Stimulated activated CD4-positive, alpha-beta T cell treated with anti-CD3 and anti-CD28 coated beads, Interleukin-15, amount 100 ng/mL, for 48 hours (primary cell): ENCODE results near the gene SELL.
"Not testable (repeated sequence)": the region's sequence is repeated elsewhere in the genome, so short reads cannot be mapped to it uniquely, and the experiment has no call there.

Source experiments
- DNase-seq, 2 donors: peaks; one replicate each; pipeline ENCODE4 v3.0.0-alpha.2; 2020; ENCODE audit warnings: low read depth in 2 of 2

The SELL gene

DNA sequence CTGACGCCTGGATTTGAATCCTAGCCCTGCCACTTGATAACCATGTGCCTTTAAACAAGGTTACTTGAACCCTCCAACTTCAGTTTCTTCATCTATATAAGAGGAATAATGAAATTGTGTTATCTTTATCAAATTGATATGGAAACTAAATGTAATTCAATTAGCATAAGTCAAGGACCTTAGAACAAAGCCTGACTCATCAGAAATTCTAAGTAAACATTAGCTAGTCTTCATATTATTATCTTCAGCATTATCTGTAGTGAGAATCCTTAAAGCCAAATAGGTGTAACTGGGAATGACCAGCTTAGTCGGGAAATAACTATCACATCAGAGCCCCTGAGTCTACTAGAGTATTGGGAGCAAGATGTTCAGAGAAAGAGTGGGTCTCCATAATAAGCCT is 6.6 kb downstream of the SELL start:
- no peak for DNase-seq

DNA sequence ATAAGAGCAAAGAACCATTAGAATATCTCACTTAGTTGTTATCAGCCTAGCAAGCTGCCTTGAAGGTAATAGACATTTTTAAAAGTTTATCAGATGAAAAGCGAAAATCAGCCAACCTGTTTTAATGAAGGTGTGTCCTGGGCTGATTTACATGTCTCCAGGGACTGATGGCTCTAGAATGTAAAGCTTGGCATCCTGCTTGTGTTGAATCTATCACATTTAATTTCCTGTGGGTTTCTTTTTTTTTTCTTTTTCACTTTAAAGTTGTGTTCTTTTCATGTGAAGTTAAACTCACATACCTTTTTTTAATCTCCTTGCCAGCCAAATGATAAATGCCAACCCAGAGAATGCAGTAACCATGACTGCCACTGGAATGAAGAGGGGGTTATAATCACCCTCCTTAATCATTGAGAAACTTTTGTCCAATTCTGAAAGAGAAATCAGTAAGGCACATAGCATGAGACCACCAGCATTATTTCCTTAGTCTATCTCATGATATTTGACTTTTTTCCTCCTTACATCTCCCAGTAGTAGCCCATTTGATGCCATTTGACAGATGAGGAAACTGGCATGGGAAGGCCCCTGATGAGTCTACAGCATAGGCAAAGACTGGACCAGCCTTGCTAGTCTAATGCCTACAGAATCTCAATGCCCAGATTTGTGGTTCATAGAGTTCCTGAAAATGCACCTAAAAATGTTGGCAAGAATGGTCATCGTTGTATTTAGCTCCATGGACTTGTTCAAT is 10.0 kb downstream of the SELL start:
- DNase-seq = no peak

DNA sequence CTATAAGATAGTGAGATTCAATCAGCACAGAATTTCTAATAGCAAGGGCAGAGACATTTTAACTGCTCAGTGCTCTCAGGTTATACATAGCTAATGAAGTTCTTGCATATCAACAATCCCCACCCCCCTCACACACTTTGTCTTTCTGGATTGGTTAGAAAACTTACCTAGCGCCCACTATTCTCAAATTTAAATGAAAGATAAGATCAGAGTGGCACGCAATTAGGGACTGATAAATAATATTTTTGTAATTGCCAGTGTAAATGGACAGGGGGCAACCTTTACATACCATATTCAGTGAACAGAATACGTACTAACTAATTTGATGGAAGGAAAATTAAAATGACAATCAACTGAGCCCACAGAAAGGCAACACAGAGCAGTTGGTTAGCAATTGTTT is 11.7 kb downstream of the SELL start:
- DNase-seq = no peak

DNA sequence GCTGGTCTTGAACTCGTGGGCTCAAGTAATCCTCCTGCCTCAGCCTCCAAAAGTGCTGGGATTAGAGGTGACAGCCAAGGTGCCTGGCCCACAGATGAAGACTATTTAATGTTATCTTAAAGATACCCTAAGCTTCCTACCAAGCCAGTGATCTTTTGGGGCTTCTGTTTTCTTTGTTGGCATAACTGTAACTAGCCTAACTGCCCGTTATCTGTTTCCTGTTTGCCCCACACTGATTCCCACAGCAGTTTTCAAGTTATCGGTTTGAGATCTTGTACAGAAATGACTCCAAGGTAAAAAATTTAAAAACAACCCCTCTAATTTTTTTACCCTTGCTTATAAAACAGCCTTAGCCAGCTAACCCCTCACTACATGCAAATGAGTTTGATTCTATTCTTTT is 12.4 kb downstream of the SELL start:
- no peak for DNase-seq

DNA sequence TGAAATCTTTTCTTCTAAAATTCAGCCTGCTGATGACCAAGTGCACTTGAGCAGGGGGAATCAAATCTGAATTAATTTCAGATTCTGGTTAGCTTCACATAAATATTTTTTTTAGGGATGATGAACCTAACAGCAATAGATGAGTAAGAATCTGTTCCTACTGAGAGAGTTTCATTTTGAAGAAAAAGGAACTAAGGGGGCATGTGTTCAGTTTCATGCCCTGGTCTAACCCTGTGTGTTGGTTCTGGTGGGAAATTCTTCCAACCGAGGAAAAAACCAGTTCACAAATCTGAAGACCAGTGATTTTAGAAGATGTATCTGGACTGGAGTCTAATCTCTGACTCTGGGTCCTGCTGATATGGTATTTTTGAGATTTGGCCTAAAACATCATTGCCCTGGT is 13.7 kb downstream of the SELL start:
- DNase-seq = no peak

DNA sequence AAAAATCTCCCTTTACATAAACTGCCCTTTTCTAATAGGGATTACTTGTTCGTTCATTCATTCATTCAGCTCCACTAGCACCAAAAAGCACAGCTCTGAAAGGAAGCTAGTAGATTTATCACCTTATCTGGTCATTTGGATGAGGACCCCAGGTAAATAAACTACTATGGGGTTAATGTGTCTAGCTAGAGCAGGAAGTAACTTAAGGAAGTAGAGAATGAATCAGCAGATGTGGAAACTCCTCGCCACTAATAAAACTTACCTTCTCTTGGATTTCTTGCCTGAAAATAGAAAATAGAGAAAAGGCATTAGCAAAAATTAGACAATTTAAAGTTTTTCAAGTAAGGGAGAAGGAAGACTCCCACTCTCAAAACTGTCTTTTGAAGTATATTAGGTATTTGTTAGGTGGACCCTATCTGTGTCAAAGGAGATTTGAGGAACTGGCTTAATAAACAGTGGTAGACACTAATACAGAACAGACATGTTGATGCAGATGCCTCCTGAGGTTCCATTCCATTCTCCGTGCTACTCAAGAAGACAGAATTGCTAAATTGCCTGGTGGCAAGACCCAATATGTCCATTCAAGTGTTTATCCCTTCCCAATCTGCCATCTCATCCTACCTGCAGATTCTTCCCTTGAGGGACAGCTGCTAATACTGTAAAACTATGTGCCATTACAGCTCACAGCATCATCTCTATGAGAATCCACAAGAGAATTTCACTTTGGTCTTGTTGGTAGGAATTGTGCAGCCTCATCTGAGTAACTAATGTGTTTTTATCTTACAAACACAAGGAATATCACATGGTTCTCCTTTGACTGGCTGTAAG is 14.9 kb downstream of the SELL start:
- no peak for DNase-seq

DNA sequence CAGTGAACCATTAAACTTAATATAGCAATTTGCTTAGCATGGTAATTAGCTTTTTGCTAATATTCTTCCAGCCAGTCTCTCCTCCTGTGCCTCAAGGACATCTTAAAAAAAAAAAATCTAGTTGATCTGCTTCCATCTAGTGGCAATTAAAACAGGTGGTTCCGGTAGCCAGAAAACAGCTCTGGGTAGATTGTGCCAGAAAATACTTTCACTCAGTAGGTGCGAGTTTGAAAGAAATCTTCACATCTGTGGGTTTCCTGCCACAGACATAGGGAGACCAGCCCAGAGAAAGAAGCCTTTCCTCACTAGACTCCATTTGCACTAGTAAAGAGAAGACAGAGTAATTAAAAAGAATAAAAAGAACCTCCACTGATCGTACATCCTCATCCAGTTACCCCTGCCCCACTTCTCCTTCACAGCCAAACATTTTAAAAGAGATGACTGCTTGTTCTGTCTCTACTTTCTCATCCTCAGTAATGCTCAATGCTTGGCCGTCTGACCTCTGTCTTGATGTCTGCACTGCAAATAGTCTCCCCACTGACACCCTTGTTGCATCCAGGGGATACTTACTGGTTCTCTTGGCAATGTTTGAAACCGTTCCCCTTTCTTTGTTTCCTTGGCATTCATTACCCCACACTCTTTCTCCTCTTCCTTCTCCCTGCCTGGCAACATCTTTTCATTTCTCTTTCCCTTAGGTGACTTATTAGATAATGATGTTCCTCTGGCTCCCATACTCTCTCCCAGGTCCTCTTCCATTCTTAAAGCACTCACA is 16.9 kb downstream of the SELL start:
- DNase-seq = no peak

DNA sequence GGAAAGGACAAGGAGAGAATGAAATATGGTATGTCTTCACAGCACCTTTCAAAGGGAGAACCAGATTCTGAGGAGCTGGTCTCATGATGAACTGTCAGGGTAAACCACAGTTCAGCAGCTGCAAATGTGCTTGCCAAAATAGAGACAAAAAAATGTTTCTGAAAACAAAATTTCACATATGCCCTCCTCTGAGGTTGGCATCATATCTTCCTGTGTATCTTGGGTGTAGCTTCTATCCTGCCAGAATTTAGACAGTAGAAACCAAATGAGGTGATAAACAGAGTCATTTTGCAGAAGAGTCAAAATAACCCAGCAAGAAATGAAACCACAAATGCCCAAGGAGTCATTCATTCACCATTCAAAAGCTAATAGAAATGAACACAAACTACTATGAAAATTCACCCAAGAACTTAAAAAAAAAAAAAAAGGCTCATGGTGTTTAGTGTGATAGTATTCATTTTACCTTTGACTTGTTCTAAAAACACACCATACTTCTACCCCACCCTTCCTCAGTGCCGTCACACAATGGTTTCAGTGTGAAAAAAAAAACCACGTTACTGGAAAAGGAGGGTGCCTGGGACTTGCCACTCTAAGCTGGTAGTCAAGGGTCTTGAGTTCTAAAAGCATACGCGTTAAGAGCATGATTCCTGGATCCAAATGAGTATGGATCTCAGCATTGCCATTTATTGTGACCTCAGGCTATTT is 18.5 kb downstream of the SELL start:
- DNase-seq = no peak

DNA sequence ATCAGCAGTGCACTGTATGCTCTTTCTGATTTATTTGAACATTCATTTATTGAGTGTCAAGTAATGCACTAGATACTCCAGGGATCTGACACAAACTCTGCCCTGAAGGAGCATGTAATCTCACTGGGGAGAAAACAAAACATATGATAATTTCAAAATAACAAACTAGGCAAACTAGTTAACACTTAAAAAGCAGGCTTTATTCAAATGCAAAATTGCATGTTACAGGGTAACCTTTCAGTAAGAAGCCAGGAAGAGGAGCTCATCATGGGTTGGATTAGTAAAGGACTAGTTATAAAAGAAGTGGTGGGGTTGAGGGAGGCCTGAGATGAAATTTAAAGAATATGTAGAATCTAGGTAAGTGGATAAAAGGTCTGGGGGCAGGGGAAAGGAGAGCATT is 20.9 kb downstream of the SELL start:
- no peak for DNase-seq

DNA sequence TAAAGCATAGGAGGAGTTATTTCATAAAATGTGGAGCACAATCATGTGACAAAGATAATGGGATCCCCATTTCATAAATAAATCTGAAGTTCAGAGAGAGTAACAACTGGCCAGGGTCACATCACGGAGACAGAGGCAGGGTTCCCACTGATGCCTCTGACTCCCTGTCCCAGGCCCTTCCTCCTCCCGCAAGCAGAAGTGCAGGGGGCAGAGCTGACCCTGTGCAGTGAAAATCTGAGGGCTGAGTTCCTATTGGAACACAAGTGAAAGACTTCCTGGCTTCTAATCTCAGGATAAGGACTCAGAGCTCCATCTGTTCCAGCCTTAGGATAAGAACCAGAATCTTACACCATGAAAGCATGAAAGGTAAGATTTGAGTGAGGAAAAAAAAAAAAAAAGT is 22.0 kb downstream of the SELL start:
- DNase-seq = no peak

DNA sequence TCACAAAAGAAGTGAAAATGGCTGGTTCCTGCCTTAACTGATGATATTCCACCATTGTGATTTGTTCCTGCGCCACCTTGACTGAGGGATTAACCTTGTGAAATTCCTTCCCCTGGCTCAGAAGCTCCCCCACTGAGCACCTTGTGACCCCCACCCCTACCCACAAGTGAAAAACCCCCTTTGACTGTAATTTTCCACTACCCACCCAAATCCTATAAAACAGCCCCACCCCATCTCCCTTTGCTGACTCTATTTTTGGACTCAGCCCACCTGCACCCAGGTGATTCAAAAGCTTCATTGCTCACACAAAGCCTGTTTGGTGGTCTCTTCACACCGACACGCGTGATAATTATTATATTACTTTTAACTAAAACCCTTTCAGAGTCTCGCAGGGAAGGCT is 23.0 kb downstream of the SELL start:
- DNase-seq = not testable (repeated sequence)

DNA sequence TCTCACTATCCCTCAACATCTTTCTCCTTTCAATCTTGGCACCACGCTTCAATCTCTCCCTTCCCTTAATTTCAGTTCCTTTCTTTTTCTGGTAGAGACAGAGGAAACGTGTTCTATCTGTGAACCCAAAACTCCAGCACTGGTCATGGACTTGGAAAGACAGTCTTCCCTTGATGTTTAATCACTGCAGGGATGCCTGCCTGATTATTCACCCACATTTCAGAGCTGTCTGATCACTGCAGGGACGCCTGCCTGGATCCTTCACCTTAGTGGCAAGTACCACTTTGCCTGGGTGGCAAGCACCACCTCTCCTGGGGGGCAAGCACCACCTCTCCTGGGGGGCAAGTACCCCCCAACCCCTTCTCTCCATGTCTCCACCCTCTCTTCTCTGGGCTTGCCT is 27.8 kb downstream of the SELL start:
- no peak for DNase-seq

DNA sequence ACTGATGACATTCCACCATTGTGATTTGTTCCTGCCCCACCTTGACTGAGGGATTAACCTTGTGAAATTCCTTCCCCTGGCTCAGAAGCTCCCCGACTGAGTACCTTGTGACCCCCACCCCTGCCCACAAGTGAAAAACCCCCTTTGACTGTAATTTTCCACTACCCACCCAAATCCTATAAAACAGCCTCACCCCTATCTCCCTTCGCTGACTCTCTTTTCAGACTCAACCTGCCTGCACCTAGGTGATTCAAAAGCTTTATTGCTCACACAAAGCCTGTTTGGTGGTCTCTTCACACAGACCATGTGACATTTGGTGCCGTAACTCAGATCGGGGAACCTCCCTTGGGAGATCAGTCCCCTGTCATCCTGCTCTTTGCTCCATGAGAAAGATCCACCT is 28.3 kb downstream of the SELL start:
- DNase-seq = not testable (repeated sequence)

DNA sequence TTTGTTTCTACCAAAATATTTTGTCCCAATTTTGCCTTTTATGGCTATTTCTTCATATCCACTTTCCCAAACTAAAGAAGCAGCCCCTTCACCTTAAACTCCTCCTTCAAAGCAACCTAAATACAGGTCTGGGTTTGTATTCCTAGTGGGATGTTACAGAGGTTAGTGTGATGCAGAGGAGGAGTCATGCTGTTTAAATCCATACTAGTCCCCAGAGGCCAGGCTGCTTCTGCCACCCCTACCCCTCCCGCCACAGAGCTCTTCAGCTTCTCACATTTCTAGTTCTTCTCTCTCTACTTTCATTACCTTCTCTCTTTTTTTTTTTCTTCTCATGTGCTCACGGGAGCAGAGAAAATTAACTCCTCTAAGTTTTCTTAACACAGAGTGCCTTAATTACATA is 29.3 kb downstream of the SELL start:
- no peak for DNase-seq

DNA sequence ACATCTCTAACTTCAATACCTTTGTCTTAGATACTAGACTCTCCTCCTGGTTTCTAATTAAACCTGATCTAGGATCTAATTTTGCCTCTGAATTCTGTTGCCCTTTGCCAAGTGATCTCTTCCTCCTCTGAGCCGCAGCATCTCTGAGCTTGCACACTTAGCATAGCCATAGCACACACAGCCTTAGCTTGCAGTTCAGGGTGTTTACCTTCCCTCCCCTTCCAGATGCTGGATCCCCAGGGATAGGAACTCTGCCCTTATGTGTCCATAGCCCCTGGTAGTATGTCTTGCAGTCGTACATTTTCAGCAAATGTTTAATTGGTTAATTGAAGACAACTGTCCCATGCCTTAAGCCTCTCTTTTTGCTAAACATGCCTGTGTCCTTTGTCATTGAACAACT is 30.3 kb downstream of the SELL start:
- no peak for DNase-seq

DNA sequence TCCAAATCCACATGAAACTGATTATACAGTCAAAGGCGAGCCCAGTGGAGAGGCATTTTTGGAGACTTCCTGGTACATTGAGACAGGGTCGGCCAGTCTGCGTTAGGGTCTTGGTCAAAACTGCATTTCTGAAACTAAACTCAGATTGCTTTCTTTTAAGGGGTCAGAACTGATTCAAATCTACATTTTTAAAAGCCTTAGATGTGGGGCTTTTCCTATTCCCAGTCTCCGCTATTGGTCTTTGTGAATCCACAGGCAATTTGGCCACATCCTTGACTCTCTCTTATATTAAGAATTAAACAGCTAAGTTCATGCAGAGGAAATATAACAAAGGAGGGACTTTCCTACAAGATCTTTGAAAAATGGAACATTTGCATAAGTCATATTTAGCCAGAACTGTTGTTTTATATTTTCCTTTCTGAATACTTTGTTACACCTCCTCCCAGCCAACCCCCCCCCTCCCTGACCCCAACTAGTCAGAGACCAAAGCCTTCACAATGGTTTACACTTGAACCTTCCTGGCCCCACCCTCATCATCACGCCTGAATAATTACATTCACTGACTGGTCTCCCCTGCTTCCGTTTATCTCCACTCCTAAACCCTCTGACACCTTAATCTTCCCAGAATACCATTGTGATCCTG is 30.9 kb downstream of the SELL start:
- peak; percentile 44 to 60 for DNase-seq

DNA sequence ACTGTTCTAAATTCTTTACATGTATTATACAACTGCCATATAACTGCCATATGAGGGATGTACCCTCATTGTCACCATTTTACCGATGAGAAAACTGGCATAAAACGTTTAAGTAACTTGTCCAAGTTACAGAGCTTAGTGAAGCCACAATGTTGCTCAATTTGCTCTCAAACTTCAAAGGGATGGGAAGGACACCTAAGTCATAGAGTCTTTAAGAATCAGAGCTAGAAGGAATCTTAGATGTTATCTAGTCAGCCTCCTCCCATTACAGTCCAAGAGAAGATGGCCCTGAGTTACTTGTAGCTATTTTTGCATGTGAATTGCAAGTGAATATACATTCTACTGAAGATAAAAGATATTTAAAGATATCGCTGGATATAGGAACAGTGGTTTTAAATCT is 31.7 kb downstream of the SELL start:
- no peak for DNase-seq

DNA sequence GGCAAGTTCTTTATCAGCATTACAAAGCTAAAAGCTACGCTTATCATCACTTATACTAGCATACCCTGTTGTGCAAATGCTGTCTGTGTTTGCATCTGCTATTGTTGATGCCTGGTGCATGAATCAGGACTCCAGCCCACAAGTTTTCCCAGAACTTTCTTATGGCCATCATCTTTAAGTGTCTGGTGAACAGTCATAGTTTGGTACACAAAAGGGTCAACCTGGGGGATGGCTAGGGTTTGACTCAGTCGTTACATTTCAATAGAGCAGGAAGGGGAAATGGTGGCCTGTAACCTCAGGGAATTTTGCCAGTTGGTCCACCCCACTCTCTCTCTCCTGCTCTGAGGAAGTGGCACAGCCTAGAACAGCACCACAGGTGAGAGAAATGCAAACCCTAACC is 35.4 kb downstream of the SELL start:
- DNase-seq = no peak

DNA sequence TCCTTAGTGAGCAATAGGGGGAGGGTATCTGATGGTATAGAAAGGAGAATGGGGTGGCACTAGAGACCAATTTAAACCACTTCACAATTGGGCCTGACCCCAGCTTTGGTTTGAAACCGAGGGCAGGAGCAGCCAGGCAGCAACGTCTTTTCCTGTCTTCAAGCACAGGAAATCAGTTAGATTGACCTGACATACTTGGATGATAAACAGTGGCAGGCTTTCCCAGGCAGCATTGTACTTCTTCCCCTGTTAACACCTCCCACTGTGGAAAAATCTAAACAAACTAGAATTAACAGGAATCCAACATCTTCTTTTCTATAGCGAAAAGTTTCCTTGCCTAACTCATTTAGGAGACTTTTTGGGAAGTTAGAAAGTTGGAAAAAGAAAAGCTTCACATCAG is 40.6 kb downstream of the SELL start:
- DNase-seq = no peak

DNA sequence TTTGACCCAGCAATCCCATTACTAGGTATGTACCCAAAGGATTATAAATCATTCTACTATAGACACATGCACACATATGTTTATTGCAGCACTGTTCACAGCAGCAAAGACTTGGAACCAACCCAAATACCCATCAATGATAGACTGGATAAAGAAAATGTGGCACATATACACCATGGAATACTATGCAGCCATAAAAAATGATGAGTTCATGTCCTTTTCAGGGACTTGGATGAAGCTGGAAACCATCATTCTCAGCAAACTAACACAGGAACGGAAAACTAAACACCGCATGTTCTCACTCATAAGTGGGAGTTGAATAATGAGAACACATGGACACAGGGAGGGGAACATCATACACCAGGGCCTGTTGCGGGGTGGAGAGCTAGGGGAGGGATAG is 41.2 kb downstream of the SELL start:
- DNase-seq = not testable (repeated sequence)
